ENCODE data around the gene OR9Q1.

OR9Q1 gene

DNA sequence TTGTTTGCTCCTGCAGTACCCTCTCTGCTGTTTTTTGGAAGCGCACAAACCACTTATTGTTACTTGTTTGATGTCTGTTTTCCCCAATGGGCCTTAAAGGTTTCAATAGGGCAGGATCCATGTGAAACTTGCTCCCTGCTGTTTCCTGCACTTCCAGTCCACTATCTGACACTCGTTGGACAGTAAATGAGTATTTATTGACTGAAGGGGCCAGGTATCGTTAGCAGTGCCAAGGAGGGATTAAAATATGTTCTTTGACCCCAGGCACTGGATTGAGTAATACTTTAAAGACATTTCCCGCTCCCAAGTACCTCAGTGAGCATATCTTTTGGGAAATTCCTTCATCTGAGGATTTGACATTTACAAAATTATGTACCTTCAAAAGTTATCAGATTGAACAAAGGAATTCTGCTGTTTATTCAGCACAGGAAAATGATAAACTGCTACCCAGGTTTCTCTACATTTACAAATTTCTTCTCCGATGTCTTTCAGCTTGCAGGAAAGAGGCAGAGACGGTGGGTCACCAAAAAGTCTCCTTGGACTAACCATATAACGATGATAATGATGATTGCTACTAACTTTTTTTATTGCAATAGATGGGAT lies 141.9 kb downstream of the OR9Q1 start:
- TF ChIP-seq, protein P1, sequence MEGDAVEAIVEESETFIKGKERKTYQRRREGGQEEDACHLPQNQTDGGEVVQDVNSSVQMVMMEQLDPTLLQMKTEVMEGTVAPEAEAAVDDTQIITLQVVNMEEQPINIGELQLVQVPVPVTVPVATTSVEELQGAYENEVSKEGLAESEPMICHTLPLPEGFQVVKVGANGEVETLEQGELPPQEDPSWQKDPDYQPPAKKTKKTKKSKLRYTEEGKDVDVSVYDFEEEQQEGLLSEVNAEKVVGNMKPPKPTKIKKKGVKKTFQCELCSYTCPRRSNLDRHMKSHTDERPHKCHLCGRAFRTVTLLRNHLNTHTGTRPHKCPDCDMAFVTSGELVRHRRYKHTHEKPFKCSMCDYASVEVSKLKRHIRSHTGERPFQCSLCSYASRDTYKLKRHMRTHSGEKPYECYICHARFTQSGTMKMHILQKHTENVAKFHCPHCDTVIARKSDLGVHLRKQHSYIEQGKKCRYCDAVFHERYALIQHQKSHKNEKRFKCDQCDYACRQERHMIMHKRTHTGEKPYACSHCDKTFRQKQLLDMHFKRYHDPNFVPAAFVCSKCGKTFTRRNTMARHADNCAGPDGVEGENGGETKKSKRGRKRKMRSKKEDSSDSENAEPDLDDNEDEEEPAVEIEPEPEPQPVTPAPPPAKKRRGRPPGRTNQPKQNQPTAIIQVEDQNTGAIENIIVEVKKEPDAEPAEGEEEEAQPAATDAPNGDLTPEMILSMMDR (conservative IDR thresholded peaks at IDR 0.05), result no peak
- no peak overlapping the region for H3K27ac ChIP-seq

DNA sequence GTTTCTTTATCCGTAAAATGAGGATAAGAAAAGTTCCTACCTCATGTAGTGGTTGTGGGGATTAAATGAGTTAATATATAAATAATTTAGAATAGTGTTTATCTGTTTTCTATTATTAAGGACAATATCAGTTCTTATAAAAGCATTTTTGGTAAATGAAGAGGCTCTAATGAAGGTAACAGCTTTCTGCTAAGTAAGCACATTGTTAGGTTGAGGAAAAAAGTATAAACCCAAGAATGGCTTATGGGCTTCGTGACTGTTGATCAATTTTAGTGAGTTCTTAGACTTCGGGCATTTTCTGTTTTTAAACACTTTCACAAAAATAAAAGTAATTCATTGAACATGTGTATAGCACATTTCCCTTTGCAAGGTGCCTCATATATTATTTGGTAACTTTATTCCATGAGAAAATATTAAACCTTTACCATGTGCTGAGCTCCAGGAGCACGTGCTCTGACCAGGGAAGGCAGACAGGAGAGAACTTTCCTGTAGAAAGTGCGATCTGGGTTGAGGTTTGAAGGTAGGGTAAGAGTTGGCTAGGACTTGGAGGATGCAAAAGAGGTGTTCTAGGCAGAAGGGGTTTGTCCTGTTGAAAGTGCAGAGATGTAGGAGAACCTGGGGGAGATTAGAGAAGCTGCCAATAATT lies 153.9 kb downstream of the OR9Q1 start:
- H3K27ac ChIP-seq, result no peak overlapping the region
- TF ChIP-seq, protein P1 (conservative IDR thresholded peaks at IDR 0.05), result no peak

DNA sequence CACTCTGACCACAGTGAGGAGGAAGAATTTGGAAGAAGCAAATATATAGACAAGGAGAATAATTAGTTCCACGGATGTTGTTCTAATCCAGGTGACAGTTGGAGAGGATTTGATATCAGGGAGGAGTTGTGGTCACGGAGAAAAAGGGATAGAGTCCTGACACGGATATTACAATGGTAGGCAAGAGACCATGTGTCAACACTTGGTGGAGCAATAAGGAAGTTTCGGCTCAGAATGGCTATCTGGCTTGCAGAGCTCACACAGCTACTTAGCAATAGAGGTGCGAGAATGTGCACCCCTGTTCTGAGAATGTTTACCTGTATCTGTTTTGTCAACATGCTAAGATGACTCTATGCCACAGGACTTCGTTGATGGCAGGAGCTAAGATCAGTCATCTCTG lies 154.8 kb downstream of the OR9Q1 start:
- TF ChIP-seq, protein P1 (conservative IDR thresholded peaks at IDR 0.05), result no peak
- no peak overlapping the region for H3K27ac ChIP-seq

DNA sequence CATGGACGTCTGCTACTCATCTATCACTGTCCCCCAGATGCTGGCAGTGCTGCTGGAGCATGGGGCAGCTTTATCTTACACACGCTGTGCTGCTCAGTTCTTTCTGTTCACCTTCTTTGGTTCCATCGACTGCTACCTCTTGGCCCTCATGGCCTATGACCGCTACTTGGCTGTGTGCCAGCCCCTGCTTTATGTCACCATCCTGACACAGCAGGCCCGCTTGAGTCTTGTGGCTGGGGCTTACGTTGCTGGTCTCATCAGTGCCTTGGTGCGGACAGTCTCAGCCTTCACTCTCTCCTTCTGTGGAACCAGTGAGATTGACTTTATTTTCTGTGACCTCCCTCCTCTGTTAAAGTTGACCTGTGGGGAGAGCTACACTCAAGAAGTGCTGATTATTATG lies 156.0 kb downstream of the OR9Q1 start:
- no peak overlapping the region for H3K27ac ChIP-seq
- TF ChIP-seq, protein P1 (conservative IDR thresholded peaks at IDR 0.05), result no peak

DNA sequence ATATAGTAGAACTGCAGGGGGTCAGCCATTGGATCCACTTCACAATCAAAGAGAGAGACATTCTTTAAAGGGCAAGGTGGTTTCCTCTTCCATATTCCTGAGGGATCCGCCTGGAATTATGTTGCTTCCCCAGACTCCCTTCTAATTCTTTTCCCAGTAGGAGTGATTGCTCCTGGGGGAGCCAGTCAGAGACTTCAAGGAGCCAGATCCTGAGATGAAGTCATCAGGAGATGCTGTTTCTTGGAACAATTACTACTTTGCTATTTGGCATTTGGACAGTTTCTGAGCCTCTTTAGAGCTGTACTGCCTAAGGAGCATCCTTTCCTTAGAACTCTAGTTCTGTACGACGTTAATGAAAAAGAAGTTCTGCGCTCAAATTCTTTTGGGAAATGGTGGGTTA lies 163.3 kb downstream of the OR9Q1 start:
- TF ChIP-seq, protein P1 (conservative IDR thresholded peaks at IDR 0.05), result no peak
- H3K27ac ChIP-seq, result no peak overlapping the region

DNA sequence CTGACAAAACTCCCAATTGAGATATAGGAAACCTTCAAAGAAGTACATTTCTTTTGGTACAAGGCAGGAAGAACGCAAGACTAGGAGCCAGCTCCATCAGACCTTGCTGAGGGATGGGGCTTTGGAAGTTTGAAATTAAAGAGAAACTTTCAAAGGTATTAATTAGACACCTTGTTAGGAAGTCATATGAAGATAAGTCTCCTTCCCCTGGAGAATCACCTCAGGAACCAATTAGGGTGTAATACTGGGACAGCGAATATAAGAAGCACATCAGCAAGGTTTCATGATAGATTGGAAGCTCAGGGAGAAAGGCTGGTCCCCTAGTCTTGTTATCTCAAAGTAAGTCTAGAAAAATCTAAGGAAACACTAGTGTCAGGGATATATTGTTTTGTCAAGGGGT lies 165.1 kb downstream of the OR9Q1 start, which contains the start of gene OR9Q2:
TSS of gene OR9Q2 (plus strand) at position 301 of the 400 bp plus-strand sequence. CDS start 1,421 bp downstream, outside the sequence.
- TF ChIP-seq, protein P1 (conservative IDR thresholded peaks at IDR 0.05), result no peak
- H3K27ac ChIP-seq, result no peak within 1 kb of the TSS

DNA sequence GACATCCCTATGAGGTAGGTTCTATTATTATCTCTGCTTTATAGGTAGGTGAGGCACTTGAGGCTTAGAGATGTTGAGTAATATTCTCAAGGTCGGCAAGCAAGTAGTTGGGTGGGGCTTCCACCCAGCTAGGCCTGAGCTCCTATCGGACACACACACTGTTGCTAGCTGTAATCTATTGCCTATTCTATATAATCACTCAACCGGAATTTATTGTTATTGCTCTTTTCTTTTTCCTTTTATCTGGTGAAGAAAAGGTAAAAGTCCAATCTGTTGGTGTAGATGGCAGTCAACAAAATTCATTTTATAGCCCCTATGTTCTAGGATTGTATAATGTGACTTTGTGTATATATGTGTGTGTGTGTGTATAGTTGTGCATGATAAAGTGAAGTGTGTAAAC lies 168.5 kb downstream of the OR9Q1 start:
- TF ChIP-seq, protein P1 (conservative IDR thresholded peaks at IDR 0.05), result no peak
- no peak overlapping the region for H3K27ac ChIP-seq
